Muscle of leg (tissue), 11 donors: ENCODE data around the gene NXF1. TPM values are rescaled to one million over a fixed set of nuclear protein-coding genes. Genes with fewer than 3 reads are reported as not detected.
"Not testable (repeated sequence)": the region's sequence is repeated elsewhere in the genome, so short reads cannot be mapped to it uniquely, and the experiment has no call there.

Experiments
- DNase-seq: peaks from one replicate; pipeline ENCODE4 v3.0.0; 2013
- H3K27ac ChIP-seq: one replicate; pipeline ENCODE4 v1.5.1; 2013; ENCODE audit warnings: mild to moderate bottlenecking, low read length, control low read depth
- H3K27me3 ChIP-seq: one replicate; pipeline ENCODE4 v1.6.1; 2013; ENCODE audit warnings: low read length; ENCODE audit not compliant: control insufficient read depth, insufficient read depth
- H3K36me3 ChIP-seq: one replicate; pipeline ENCODE4 v1.6.1; 2013; ENCODE audit warnings: low read length; ENCODE audit not compliant: control insufficient read depth, insufficient read depth
- H3K4me1 ChIP-seq: one replicate; pipeline ENCODE4 v1.6.1; 2013; ENCODE audit warnings: low read length; ENCODE audit not compliant: control insufficient read depth, insufficient read depth
- H3K4me3 ChIP-seq: one replicate; pipeline ENCODE4 v1.5.1; 2013; ENCODE audit warnings: low read length, control low read depth
- H3K9me3 ChIP-seq: replicated peaks from 2 replicates; pipeline ENCODE4 v1.6.1; 2013; ENCODE audit warnings: low read depth, low read length; ENCODE audit not compliant: control insufficient read depth
- WGBS: methylation state at CpG from one replicate; pipeline ENCODE4 v1.1.5; 2013; ENCODE audit warnings: missing lambda C conversion rate; ENCODE audit not compliant: insufficient coverage; 5-methylcytosine and 5-hydroxymethylcytosine counted together
- polyA plus RNA-seq, 8 donors: library from polyadenylated mRNA; unstranded; fragments of 120-200 nt; gene quantifications; one replicate each; pipeline versions ENCODE4 v1.2.1 to v1.2.3, GENCODE V29; 2013; ENCODE audit warnings: inconsistent platforms in 1 of 8, low replicate concordance in 1 of 8; ENCODE audit not compliant: insufficient read length in 8 of 8, insufficient read depth in 1 of 8
- total RNA-seq: library from RNA; stranded (reverse); fragments of 120-200 nt; gene quantifications from one replicate; pipeline ENCODE4 v1.2.4, GENCODE V29; 2013

The NXF1 gene
- total and polyA plus RNA-seq, 9 donors, result 24.3 to 73.1 (median 66.6) TPM

DNA sequence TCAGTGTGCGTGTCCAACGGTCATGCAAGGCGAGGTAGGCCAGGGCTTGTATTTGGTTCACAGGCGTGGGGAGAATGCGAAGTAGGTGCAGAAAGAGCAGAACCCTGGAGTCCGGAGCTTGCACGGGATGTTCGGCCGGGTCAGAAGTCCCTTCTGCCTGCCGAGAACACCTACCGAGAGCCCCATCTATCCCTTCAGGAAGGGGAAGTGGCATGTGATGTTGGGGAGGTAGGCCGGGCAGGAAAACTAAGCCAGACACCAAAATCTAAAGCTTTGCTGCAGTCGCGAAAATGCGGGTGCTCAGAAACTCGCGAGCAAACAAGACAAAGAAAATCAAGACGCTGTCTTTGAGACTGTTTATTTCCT is 34.5 kb downstream of the NXF1 start:
- H3K9me3 ChIP-seq, result no peaks in the 10 kb centered on the region
- 0% methylated on average over 3 of the region's 18 CpGs for WGBS
- H3K4me3 ChIP-seq, result peak overlapping the region; percentile 90
- no peak for DNase-seq
- no peaks in the 10 kb centered on the region for H3K27me3 ChIP-seq
- H3K4me1 ChIP-seq, result peaks cover 20% of the 10 kb centered on the region
- peak overlapping the region; percentile 98 for H3K27ac ChIP-seq
- peaks cover 30% of the 10 kb centered on the region for H3K36me3 ChIP-seq

DNA sequence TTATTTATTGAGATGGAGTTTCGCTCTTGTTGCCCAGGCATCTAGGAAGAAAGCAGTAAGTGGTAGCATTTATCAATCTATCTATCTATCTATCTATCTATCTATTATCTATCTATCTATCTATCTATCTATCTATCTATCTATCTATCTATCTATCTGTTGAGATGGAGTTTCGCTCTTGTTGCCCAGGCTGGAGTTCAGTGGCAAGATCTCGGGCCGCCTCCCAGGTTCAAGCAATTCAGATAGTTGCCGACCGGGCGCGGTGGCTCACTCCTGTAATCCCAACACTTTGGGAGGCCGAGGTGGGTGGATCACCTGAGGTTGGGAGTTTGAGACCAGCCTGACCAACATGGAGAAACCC is 44.4 kb downstream of the NXF1 start:
- Histone ChIP-seq H3K4me1 (peaks cover 15% of the 10 kb centered on the region), H3K36me3 (peaks cover 19% of the 10 kb centered on the region), H3K4me3 (peak overlapping the region; percentile 93)
- no CpG with 5 or more reads among the region's 9 CpGs for WGBS
- not testable (repeated sequence) for H3K27me3 ChIP-seq, DNase-seq, H3K27ac ChIP-seq, H3K9me3 ChIP-seq

DNA sequence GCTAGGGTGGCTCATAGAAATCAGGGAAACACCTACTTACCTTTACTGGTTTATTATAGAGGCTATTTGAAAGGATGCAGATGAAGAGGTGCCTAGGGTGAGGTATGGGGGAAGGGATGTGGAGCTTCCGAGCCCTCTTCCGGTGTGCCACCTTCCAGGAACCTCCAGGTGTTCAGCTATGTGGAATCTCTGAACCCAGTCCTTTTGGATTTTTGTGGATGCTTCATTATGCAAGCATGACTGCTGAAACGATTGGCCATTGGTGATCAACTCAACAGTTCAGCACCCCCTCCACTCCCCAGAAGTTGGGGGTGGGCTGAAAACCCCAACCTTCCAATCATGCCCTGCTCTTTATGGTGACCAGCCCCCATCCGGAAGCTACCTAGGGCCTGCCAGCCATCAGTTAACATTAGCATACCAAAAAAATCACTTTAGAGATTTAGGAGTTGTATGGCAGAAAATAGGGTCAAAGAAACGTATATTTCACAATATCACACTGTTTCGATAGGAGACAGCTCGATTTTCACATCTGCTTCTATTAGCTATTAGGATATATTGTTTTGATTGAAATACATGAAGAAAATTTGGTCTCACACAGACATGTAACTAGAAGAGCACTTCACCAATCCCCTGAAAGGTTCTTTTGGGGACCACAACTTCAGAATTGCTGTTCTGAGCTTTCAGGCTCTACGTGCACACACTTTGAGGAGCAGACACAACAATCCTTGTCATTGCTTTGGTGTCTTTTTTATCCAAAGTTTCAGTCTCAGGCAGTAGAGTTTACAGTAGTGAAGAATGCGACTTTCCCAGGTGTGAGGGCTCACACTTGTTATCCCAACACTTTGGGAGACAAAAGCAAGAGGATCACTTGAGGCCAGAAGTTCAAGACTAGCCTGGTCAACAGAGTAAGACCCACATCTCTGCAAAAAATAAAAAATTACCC is 47.1 kb downstream of the NXF1 start:
- H3K27me3 ChIP-seq, result no peaks in the 10 kb centered on the region
- no peak overlapping the region for H3K4me3 ChIP-seq
- peaks cover 24% of the 10 kb centered on the region for H3K4me1 ChIP-seq
- 28% methylated on average over 3 of the region's 9 CpGs for WGBS
- H3K36me3 ChIP-seq, result peaks cover 7% of the 10 kb centered on the region
- H3K9me3 ChIP-seq, result no peaks in the 10 kb centered on the region
- H3K27ac ChIP-seq, result no peak overlapping the region
- DNase-seq, result no peak

DNA sequence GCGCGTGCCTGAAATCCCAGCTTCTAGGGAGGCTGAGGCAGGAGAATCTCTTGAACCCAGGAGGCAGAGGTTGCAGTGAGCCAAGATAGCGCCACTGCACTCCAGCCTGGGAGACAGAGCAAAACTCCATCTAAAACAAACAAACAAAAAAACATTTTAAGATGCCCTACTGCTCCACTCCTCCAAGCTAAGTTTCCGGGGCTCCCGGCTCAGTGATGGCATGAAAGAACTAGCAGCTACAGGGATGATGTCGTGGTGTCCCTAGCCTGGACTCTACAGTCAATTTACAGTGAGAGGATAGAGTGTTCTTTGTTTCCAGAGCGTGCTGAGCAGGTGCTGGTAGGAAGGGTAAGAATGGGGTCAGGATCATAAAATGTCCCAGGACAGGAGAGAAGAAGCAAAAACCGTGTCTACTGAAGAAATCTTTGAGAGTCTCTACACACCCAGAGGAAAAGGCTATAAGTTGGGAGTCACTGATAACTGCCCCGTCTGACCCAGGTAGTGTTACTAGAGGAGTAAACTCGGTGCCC is 50.1 kb downstream of the NXF1 start:
- Histone ChIP-seq H3K4me1 (peaks cover 15% of the 10 kb centered on the region), H3K36me3 (peaks cover 18% of the 10 kb centered on the region), H3K4me3 (no peak overlapping the region), H3K27ac (no peak overlapping the region), H3K27me3 (no peaks in the 10 kb centered on the region), H3K9me3 (no peaks in the 10 kb centered on the region)
- no peak for DNase-seq
- WGBS, result 90% methylated on average over 2 of the region's 10 CpGs

- peaks cover 15% of the 10 kb centered on the region for H3K4me1 ChIP-seq
- WGBS, result 0% methylated on average over 45 of the region's 47 CpGs
Observed at GRCh38 chr11:62753736-62754603, 51.3 kb downstream of the NXF1 start, which contains the start of gene ZBTB3. Gene ZBTB3 (minus strand): TSS chr11:62754160. CDS start chr11:62753664, 496 bp downstream.

DNA sequence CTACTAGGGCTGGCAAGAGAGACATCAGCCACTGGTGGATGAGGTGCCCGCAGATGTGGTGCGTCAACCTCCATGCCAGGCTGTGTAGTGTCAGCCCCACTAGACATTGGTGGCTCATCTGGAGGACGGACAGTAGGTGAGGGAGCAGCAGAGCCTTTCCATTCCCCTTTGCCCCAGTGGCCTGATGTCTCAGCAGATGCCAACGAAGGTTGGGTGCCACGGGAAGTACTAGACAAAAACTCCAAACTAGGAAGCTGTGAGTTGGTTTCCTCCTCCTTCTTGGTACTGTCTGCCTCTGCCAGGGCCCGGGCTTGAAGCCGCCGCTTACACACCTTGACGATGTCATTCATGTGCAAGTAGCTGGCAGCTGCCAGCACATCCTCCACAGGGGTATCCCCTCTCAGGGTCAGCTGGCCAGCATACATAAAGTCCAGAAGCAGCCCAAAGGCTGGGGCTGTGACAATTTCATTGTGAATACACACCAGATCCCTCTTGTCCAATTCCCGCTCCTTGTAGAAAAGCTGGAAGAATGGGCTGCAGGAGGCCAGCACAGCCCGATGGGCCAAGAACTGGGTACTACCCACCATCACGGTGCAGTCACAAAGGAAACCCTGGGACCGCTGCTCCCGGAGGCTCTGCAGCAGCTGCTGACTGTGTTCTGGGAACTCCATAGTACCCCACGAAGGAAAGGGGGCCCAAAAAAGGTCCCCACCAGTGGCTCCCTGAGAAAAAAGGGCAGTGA is 52.1 kb downstream of the NXF1 start:
- peaks cover 26% of the 10 kb centered on the region for H3K36me3 ChIP-seq
- peak overlapping the region; percentile 88 for H3K4me3 ChIP-seq
- peaks cover 15% of the 10 kb centered on the region for H3K4me1 ChIP-seq
- WGBS, result 88% methylated on average over 14 of the region's 15 CpGs
- H3K27me3 ChIP-seq, result no peaks in the 10 kb centered on the region
- no peak for DNase-seq
- peak overlapping the region; percentile 96 for H3K27ac ChIP-seq
- H3K9me3 ChIP-seq, result no peaks in the 10 kb centered on the region

More at GRCh38 chr11:62753736-62754603, 51.3 kb downstream of the NXF1 start, which contains the start of gene ZBTB3:
- H3K4me3 ChIP-seq, result peak within 1 kb of the TSS; percentile 88
- H3K27me3 ChIP-seq, result no peaks in the 10 kb centered on the region
- peaks cover 23% of the 10 kb centered on the region for H3K36me3 ChIP-seq
- H3K9me3 ChIP-seq, result no peaks in the 10 kb centered on the region
- peak within 1 kb of the TSS; percentile 96 for H3K27ac ChIP-seq
- peak; percentile 100 for DNase-seq

- no peak for DNase-seq
- Histone ChIP-seq H3K9me3 (no peaks in the 10 kb centered on the region), H3K36me3 (peaks cover 26% of the 10 kb centered on the region), H3K4me3 (no peak overlapping the region), H3K27ac (no peak overlapping the region), H3K27me3 (no peaks in the 10 kb centered on the region), H3K4me1 (peaks cover 15% of the 10 kb centered on the region)
- WGBS, result 93% methylated on average over 11 of the region's 14 CpGs
Observed at GRCh38 chr11:62752177-62752785, 53.0 kb downstream of the NXF1 start.

- WGBS, result no CpG with 5 or more reads among the region's 5 CpGs
- not testable (repeated sequence) for H3K4me3 ChIP-seq, H3K9me3 ChIP-seq, DNase-seq, H3K27ac ChIP-seq, H3K27me3 ChIP-seq
- Histone ChIP-seq H3K4me1 (peaks cover 15% of the 10 kb centered on the region), H3K36me3 (peaks cover 30% of the 10 kb centered on the region)
Observed at GRCh38 chr11:62749931-62750330, 55.3 kb downstream of the NXF1 start.

DNA sequence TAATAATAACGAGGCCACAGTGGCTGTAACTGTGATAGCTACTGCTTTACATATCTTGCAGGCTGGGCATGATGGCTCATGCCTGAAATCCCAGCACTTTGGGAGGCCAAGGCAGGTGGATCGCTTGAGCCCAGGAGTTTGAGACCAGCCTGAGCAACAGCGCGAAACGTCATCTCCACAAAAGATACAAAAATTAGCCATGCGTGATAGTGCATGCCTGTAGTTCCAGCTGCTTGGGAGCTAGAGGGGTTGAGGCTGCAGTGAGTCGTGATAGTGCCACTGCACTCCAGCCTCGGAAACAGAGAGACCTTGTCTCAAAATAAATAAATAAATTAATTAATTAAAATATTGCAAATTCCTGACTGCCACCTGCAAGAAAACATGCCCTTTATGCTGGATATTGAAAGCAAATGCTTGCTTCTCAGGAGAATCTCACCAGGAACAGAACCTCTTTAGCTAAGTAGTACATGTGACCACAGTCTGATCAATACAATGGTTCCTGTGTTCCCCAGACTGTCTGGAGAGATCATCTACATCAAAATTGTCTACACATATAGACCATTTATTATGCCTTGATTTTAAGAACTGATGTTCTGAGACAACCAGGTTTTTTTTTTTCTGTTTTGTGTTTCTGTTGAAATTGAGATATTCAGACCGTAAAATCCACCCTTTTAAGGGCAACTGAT is 57.6 kb downstream of the NXF1 start:
- no peaks in the 10 kb centered on the region for H3K9me3 ChIP-seq
- no peak overlapping the region for H3K4me3 ChIP-seq
- no peak overlapping the region for H3K27ac ChIP-seq
- peaks cover 22% of the 10 kb centered on the region for H3K36me3 ChIP-seq
- DNase-seq, result no peak
- WGBS, result 93% methylated on average over 1 of the region's 9 CpGs
- H3K27me3 ChIP-seq, result no peaks in the 10 kb centered on the region
- H3K4me1 ChIP-seq, result peaks cover 2% of the 10 kb centered on the region
